Retinal pigment epithelial cell (primary cell): ENCODE results near the gene SEC61G.

Experiments used
- DNase-seq: peaks from one replicate; pipeline ENCODE4 v3.0.0-alpha.2; 2010; ENCODE audit warnings: low read depth
- H3K4me3 ChIP-seq: 2 replicates; pipeline ENCODE4 v1.5.1; 2011; ENCODE audit warnings: mild to moderate bottlenecking, low read length, control low read depth, moderate library complexity
- TF ChIP-seq, protein P1 (sequence below): conservative IDR thresholded peaks from 2 replicates; pipeline ENCODE4 v1.5.1; 2011; ENCODE audit warnings: low read depth, low read length, control low read depth, inconsistent platforms

Gene SEC61G

DNA sequence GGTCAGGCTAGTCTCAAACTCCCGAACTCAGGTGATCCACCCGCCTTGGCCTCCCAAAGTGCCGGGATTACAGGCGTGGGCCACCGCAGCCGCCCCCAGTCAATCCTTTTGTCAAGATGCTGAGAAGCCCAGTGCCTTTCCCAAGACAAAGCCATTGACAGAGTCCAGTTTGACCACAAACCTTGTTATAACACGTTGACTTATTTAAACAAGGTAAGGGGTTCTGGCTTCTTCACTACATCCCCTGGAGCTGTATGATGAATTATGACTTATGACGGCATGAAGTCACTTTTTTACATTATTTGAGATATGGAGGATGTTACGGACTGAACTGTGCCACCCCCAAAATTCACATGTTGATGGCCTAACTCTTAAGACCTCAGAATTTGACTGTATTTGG is 5.8 kb upstream of the SEC61G start:
- TF ChIP-seq, protein P1, sequence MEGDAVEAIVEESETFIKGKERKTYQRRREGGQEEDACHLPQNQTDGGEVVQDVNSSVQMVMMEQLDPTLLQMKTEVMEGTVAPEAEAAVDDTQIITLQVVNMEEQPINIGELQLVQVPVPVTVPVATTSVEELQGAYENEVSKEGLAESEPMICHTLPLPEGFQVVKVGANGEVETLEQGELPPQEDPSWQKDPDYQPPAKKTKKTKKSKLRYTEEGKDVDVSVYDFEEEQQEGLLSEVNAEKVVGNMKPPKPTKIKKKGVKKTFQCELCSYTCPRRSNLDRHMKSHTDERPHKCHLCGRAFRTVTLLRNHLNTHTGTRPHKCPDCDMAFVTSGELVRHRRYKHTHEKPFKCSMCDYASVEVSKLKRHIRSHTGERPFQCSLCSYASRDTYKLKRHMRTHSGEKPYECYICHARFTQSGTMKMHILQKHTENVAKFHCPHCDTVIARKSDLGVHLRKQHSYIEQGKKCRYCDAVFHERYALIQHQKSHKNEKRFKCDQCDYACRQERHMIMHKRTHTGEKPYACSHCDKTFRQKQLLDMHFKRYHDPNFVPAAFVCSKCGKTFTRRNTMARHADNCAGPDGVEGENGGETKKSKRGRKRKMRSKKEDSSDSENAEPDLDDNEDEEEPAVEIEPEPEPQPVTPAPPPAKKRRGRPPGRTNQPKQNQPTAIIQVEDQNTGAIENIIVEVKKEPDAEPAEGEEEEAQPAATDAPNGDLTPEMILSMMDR = no peak
- no peak for DNase-seq
- no peak overlapping the region for H3K4me3 ChIP-seq

DNA sequence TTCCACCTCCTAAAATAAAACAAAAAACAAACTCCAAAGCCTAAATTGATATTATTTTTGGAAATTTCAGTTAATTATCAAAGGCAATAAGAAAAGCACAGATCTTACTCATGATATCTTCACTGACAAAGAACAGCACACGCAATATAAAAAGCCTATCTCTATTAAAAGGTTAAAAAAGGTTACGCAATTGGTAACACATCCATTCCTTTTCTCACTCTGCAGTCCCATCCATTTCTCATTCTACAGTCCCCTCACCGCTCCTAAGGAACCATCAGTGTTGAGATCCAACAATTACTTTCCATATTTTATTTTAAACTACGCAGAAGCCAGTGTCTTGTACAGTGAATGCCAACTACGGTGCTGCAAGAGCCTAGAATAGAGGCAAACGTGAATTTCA is 1.3 kb downstream of the SEC61G start:
- TF ChIP-seq, protein P1 = no peak
- H3K4me3 ChIP-seq = peak overlapping the region; percentile 96
- no peak for DNase-seq

DNA sequence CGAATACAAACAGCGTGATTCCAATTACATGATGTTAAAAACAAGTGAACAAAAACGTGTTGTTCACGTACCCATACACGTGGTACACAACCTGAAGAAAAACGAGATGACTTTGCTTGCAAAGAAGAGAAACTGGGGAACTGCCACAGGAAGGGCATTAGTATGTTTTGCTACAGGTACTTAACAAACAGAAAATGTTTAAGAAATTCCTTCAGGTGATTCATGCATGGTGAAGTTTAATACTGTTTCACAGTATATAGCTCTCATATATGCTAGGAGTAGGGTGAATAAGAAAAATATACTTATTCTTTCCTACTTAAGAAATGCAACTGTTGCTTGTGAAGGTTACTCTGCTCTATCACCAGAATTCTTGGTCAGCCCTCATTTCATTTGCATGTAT is 9.8 kb downstream of the SEC61G start:
- TF ChIP-seq, protein P1 = no peak
- DNase-seq = no peak
- no peak overlapping the region for H3K4me3 ChIP-seq

DNA sequence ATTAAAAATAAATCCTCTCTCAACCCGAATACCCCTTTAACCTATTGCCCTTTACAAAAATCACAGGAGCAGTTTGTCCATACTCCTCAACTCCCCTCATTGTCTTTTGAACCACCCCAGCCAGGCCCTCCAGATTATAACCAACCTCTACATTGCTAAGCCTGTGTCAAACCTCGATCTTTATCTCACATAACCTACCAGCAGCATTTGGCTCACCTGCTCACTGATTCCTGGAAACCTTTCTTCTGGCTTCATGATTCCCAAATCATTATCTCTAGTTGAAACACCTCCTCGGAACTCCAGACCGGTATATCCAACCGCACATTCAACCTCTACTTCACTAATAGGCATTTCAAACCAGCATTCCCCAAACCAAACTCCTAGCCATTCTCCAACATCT is 11.8 kb downstream of the SEC61G start:
- H3K4me3 ChIP-seq = no peak overlapping the region
- DNase-seq = no peak
- TF ChIP-seq, protein P1 = no peak

DNA sequence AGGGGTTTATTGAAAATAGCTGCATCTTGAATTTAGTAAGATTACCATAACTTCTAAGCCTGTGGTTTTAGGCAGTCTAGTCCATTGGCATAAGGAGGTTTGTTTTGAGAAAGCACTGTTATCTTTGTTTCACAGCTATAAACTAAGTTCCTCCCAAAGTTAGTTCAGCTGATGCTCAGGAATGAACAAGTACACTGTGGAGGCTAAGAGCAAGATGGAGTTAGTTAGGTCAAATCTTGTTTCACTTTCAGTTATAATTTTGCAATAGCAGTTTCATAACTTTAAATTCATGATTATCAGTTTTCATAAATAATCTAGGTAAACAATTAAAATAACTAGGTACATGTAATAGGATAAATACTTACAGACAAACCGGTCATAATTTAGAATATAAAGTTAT is 15.4 kb downstream of the SEC61G start:
- DNase-seq = no peak
- TF ChIP-seq, protein P1 = no peak
- H3K4me3 ChIP-seq = no peak overlapping the region

DNA sequence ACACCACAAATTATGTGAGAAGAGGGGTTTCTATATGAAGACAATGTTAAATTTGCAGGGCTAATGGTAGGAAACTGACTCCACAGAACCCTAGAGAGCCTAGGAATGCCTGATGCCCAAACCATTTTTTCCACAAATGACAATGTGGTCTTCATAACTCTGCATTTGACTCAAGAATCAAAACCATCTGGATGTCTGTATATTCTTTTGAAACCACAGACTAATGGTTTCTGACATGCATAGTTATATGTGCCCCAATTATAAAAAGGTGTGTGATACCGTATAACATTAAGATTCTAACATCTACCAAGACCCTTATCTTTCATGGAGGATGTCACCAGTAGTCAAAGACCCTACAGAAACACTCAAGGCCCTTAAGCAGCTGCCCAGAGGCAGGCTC is 20.3 kb downstream of the SEC61G start:
- H3K4me3 ChIP-seq = no peak overlapping the region
- TF ChIP-seq, protein P1 = no peak
- no peak for DNase-seq

DNA sequence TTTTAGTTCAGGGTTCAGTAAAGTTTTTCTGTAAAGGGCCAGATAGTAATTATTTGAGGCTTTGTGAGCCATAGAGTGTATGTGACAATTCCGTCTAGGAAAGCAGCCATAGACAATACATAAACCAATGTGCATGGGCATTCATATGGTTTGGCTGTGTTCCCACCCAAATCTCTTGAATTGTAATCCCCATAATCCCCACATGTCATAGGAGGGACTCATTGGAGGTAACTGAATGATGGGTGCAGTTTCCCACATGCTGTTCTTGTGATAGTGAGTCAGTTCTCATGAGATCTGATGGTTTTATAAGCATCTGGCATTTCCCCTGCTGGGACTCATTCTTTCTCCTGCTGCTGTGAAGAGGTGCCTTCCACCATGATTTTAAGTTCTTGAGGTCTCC is 29.9 kb downstream of the SEC61G start:
- H3K4me3 ChIP-seq = no peak overlapping the region
- DNase-seq = peak; percentile 81
- TF ChIP-seq, protein P1 = no peak
